ENCODE results near the gene BEND3.

Gene BEND3

DNA sequence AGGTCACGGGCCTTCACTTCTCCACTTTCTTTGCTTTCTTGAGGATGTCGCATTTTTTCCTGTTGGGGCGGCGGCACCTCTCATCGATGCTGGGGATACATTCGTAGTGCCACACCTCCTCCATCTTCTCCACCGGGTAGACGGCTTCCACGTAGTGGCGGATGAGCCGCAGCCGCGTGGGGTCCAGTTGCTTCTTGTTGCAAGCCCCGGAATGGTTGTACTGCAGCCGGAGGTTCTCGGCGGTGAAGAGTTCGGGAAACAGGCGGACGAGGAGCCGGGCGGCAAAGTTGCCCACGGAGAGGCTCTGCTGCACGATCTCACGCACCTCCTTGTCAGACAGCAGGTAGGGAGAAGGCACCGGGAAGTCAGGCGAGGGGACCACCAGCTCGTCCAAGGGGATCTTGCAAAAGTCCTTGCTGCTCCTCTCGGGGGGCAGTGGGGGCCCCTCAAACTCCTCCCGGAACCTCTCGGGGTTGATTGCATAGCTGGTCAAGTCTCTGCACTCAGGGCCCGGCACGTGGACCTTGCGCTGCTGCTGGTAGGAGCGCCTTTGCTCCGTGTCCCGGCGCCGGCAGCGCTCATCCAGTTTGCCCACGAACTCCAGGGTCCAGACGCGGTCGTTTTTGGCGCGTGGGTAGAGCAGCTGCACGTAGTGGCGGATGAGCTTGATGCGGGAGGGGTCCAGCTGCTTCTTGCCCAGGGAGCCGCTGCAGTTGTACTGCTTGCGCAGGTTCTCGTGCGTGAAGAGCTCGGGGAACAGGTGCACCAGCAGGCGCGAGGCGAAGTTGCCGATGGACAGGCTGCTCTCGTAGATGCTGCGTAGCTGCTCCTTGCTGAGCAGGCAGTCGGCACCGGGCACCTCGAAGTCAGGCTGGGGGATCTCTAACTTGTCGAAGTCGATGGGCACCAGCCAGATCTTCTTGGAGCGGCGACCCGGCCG, 46.4 kb downstream of the BEND3 start:
- DNase-seq (ENCODE audit: low read depth) = no peak
- no peak for TF ChIP-seq CTCF (IDR thresholded peaks at IDR 0.05; ENCODE audit: low read depth, low read length, missing control alignments)
- H3K4me3 ChIP-seq (ENCODE audit: low read depth, low read length) = no peak overlapping the region

GRCh38 chr6:107066697-107067659, 48.3 kb downstream of the BEND3 start:
- H3K4me3 ChIP-seq (ENCODE audit: low read depth, low read length) = no peak overlapping the region

GRCh38 chr6:107064579-107065065, 50.7 kb downstream of the BEND3 start:
- DNase-seq (ENCODE audit: low read depth) = no peak
- H3K4me3 ChIP-seq (ENCODE audit: low read depth, low read length) = no peak overlapping the region
- no peak for TF ChIP-seq CTCF (IDR thresholded peaks at IDR 0.05; ENCODE audit: low read depth, low read length, missing control alignments)

More at GRCh38 chr6:107066697-107067659, 48.3 kb downstream of the BEND3 start:
- DNase-seq (ENCODE audit: low read depth) = no peak
- no peak for TF ChIP-seq CTCF (IDR thresholded peaks at IDR 0.05; ENCODE audit: low read depth, low read length, missing control alignments)

- no peak for TF ChIP-seq CTCF (IDR thresholded peaks at IDR 0.05; ENCODE audit: low read depth, low read length, missing control alignments)
- no peak for DNase-seq (ENCODE audit: low read depth)
- no peak overlapping the region for H3K4me3 ChIP-seq (ENCODE audit: low read depth, low read length)
These were observed 52.6 kb downstream of the BEND3 start for GRCh38 chr6:107062691-107063090.

GRCh38 chr6:107061125-107062020, 53.9 kb downstream of the BEND3 start:
- TF ChIP-seq CTCF (IDR thresholded peaks at IDR 0.05; ENCODE audit: low read depth, low read length, missing control alignments) = no peak
- H3K4me3 ChIP-seq (ENCODE audit: low read depth, low read length) = no peak overlapping the region
- no peak for DNase-seq (ENCODE audit: low read depth)

GRCh38 chr6:107060704-107061103, 54.6 kb downstream of the BEND3 start:
- H3K4me3 ChIP-seq (ENCODE audit: low read depth, low read length) = no peak overlapping the region
- no peak for TF ChIP-seq CTCF (IDR thresholded peaks at IDR 0.05; ENCODE audit: low read depth, low read length, missing control alignments)
- no peak for DNase-seq (ENCODE audit: low read depth)

All from GM12864 (cell line).